ENCODE results near the gene ADRA2C.

Gene ADRA2C

DNA sequence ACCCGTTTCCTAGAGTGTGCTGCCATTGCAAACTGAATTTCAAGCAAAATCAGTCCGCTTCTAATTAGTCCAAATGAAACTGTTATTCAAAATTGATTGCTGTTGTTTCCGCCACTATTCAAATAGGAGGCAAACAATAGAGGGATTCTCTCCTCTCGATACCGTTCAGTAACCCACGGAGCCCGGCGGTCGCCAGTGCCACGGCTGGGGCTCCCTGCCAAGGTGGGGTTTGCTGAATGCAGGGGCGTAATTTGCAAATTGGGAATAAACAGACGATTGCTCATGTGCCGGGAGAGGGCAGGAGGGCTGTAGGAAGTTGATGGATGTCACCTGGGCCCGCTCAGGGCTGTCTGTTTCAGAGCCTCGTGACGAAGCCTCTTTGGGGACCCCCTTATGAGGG, 8.8 kb downstream of the ADRA2C start:
- no peak for DNase-seq (ENCODE audit: low spot score)

GRCh38 chr4:3775576-3775975, 9.4 kb downstream of the ADRA2C start:
- no peak for DNase-seq (ENCODE audit: low spot score)

DNA sequence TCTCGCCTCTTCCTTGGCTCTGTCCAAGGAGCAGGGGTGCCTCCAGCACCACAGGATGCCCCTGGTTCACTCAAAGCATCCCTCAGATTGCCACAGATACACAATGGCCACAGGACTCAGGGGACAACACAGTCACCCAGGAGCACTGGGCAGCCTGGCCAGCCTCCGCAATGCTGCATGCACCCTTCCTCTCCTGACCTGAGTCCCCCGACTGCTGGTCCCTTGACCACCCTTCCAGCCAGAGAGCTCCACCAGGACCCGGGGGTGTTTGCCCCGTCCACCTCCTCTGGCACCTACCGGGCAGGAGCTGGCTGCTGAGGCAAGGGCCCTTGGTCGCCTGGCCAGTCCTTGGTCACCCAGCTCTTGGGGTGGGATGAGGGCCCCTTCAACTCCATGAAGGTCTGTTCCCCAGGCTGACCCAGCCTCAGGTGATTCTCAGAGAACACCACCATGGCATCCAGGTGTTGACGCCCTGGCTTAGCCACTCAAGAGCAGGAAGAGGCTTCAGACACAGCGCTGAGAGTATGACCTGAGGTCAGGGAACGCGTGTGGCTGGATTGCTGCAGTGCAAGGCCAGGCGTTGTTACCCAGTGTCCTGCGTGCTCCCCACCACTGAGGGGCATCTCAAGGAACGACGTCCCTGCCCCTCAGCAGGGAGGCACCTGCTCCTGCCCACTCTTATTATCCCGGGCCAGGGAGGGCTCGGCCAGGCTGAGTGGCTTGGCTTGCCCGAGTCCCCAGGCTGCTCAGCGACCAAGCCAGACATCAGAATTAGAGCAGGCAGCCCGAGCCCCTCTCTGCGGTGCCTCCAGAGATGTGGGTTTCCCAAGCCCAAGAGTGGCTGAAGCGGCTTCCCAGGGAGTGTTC, 10.2 kb downstream of the ADRA2C start:
- DNase-seq (ENCODE audit: low spot score), result no peak

GRCh38 chr4:3777033-3777390, 10.8 kb downstream of the ADRA2C start:
- DNase-seq (ENCODE audit: low spot score), result no peak

GRCh38 chr4:3777669-3778068, 11.5 kb downstream of the ADRA2C start:
- no peak for DNase-seq (ENCODE audit: low spot score)

GRCh38 chr4:3779509-3779908, 13.3 kb downstream of the ADRA2C start:
- no peak for DNase-seq (ENCODE audit: low spot score)

DNA sequence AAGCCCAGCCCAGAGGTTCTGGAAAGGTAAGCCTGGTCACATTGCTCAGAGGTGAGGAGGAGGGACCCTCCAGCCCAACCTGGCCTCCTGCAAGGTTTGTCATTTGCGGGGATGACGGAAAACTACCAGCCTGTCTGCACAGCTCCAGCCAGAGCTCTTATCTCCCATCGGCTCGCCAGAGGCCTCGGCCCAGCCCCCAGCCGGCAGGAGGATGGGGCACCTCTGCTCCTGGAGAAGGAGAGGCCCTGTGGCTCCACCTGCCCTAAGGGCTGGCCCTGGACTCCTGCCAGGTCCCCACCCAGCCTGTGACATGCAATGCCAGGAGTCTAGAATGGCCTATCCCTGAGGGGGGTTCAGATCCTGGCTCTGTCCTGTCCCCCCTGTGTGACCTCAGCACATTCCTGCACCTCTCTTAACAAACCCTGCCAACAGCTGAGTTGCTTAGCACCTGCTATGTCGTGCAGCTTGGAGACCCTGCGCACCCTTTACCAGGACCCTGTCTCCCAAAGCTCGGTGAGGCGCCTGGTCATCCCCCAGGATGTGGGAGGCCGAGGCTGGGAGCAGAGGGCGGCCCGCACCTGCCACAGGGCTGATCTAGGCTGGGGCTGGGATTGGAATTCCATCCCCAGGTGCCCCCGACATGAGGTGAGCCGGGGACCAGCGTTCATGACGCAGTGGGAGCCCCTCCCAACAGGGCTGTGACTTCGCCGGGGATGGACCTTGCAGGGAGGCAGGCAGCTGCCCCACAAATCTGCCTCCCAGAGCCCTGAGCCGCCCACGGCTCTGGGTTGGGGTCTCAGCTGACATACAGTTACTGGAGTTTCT, 14.4 kb downstream of the ADRA2C start:
- DNase-seq (ENCODE audit: low spot score), result peak; percentile 28

GRCh38 chr4:3781193-3781886, 15.2 kb downstream of the ADRA2C start:
- no peak for DNase-seq (ENCODE audit: low spot score)

DNA sequence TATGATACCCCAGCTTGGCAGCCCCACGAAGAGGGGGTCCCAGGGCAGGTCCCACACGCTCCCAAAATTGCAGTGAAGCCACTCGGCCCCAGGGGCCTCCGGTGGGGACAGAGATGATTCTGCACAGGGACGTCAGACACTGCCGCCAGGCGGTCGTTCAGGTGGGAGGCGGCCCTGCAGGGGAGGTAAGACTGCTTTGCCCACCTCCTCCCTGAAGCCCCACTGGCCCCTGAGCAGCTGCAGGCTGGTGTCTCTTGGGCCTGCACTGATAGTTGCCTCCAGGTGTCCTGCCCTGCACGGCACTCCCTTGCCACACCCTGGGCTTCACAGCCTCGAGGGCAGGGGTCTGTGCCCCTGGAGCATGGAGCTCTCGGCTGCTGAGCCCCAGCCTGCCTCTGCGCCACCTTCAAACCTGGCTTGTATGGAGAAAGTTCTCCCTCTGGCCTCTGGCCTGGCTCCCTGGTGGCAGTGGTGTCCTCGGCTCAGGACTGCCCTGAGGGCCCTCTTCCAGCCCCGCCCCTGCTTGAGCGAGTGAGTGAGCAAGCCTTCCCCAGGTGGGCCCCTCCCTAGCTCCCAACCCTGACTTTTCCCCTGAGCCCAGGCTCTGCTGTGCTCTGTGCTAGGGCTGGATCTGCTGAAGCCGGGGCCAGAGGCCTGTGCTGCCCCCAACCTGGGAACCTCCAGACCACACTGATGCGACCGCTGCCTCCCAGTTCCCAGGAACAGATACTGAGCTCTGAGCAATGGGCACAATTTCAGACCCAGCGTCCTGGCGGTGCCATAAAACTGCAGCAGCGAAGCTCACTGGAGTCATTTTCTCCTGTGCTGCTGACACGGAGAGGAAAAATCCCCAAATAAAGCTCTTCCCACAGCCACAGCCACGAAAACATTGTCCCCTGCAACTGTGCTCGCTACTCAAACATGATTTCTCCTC, 16.1 kb downstream of the ADRA2C start:
- DNase-seq (ENCODE audit: low spot score), result no peak

DNA sequence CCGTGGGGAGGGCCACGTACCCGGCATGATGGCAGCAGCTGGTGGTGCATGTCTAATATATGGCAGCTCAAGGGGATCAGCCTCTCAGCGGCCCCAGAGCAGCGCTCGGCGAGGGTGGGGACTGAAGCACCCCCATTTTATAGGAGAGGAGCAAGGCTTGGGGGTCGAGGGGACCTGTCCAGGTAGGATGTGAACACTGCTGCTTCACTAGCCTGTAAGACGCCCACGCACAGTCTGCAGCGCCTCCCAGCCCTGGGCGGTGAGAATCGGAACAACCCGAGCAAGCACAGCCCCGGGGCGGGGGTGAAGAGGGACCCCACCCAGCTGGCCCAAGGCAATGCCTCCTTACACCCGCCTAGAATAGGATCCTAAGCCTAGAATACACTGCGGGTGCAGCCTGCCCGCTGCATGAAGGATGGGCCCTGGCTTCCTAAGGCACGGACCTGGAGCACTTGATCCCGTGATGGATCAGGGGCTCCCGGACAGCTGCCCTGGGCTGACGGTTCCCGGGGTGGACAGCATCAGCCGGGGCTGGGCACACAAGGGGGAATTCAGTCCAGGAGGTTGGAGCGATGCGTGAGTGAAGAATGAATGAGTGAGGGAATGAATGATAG, 17.6 kb downstream of the ADRA2C start:
- no peak for DNase-seq (ENCODE audit: low spot score)

- DNase-seq (ENCODE audit: low spot score), result no peak
These were observed 18.5 kb downstream of the ADRA2C start for GRCh38 chr4:3784454-3785291.

- DNase-seq (ENCODE audit: low spot score), result no peak
These were observed 19.0 kb downstream of the ADRA2C start for GRCh38 chr4:3785292-3785565.

GRCh38 chr4:3786196-3786869, 20.1 kb downstream of the ADRA2C start:
- DNase-seq (ENCODE audit: low spot score), result no peak

DNA sequence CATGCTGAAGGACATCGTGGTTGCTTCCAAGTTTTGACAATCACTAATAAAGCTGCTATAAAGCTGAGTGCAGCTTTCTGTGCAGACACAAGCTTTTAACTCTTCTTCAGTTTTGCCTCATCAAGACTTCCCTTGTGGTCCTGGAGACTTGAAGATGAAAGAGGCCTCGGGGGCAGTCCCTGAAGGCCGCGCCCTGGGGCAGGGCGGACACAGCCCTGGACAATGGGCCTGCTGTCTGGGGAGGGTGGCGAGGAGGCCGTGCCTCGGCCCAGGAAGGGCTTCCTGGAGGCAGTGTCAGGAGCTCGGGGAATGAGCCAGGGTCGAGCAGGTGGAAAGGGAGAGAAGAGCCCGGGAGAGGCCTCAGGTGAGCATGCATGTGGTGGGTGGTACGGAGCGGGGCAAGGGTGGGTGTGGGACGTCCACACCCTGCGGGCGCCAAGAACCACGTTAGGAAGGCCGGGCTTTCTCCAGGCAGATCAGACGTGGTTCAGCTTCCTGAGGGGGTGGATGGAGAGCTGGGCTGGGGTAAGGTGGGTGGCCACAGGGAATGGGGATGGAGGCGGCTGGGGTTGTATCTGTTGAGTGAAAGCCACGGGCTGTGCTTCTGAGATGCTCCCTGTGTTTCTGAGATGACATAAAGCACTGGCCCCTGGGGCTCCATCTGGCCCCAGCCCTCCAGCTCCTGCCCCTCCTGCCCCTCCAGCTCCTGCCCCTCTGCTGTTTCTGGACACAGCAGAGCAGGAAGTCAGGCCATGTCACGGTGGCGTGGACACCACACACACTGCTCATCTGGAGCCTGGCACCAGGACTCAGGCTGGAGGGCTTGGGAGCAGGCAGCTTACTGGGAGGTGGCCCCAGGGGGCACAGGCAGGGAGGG, 21.5 kb downstream of the ADRA2C start:
- DNase-seq (ENCODE audit: low spot score), result no peak

DNA sequence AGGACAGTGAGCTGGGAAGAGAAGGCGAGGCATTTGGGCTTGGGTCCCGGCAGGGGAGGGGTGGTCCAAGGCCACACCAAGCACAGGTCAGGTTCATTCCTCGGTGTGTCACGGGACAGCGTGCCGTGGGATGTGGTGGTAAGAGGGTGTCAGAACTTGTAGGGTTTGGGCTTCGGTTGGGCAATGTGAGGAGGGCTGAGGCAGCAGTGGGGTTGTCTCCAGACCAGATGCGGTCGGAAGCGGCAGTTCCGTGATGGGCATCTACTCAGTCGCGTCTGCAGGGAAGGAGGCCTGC, 22.1 kb downstream of the ADRA2C start:
- no peak for DNase-seq (ENCODE audit: low spot score)

GRCh38 chr4:3789587-3789986, 23.4 kb downstream of the ADRA2C start:
- DNase-seq (ENCODE audit: low spot score), result no peak

DNA sequence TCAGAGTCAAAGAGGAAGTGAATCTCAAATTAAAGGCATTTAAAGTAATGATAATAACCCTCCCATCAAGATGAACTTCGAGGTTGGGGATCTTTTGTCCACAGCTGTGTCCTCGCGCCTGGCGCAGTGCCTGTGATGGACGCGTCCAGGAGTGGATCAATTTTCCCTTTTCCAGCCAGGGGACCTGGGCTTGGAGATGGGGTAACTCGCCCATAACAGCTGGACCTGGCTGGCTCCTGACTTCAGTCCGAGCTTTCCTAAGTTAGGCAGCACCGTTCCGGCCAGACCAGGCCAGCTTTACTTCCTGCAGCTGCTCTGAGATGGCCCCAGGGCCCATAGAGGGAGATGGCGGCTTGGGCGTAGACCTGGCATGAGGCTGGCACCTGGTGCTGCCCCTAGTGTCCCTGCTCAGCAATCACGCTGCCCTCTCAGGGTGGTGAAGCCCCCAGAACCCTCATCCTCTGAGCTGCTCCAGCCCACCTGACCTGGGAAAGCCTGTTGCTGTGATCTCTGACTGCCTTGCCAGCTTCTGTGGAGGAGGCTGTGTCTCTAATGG, 23.9 kb downstream of the ADRA2C start:
- no peak for DNase-seq (ENCODE audit: low spot score)

DNA sequence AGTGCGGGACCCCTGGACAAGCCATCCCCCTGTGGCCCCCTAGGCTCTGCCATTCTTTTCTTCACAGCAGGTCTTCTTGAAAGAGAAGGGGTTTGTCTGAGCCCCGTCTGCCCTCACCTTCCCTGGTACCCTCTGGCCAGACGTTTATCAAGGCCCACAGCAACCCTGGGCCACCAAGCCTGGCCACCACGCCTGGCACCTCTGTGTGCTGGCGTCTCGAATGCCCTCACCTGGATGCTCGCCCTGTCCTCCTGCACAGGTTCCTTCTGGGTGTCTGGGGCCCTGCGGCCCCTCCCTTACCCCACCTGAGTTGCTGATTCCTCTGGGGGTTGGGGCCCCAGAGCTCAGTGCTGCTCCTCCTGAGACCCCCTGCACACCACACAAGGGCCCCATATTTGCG, 25.1 kb downstream of the ADRA2C start:
- DNase-seq (ENCODE audit: low spot score), result no peak

Measured in SK-N-DZ (cell line).